ENCODE data around the gene TTC28.

TTC28 gene

DNA sequence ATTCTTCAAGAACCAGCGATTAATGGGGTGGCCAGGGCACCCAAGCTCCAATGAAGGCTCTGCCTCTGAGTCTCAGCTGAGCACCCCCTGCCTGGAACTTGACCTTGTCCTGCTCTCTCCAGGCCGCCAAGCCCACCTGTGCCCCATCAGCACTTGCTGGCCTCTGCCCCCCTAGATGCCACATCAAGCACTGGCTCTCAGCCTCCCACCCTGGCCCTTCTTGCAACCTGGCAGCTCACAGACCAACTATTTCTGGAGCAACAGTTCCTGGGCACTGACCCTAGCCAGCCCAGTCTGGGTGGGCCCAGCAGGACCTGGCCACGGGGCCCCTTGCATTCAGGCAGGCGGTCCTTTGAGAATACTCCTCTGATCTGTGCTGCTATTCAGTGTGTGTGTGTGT, 661.8 kb downstream of the TTC28 start:
- H3K4me3 ChIP-seq (ENCODE audit: low read depth, low read length), result no peak overlapping the region
- TF ChIP-seq, protein P1, sequence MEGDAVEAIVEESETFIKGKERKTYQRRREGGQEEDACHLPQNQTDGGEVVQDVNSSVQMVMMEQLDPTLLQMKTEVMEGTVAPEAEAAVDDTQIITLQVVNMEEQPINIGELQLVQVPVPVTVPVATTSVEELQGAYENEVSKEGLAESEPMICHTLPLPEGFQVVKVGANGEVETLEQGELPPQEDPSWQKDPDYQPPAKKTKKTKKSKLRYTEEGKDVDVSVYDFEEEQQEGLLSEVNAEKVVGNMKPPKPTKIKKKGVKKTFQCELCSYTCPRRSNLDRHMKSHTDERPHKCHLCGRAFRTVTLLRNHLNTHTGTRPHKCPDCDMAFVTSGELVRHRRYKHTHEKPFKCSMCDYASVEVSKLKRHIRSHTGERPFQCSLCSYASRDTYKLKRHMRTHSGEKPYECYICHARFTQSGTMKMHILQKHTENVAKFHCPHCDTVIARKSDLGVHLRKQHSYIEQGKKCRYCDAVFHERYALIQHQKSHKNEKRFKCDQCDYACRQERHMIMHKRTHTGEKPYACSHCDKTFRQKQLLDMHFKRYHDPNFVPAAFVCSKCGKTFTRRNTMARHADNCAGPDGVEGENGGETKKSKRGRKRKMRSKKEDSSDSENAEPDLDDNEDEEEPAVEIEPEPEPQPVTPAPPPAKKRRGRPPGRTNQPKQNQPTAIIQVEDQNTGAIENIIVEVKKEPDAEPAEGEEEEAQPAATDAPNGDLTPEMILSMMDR (IDR thresholded peaks at IDR 0.05; ENCODE audit: low read depth, low read length), result no peak
- TF ChIP-seq MYC (IDR thresholded peaks at IDR 0.05; ENCODE audit: low read depth, low read length), result no peak
- TF ChIP-seq, protein P2, sequence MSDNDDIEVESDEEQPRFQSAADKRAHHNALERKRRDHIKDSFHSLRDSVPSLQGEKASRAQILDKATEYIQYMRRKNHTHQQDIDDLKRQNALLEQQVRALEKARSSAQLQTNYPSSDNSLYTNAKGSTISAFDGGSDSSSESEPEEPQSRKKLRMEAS (IDR thresholded peaks at IDR 0.05; ENCODE audit: low read depth, low read length), result no peak
- TF ChIP-seq POLR2A (IDR thresholded peaks at IDR 0.05; ENCODE audit: extremely low read depth, insufficient read length), result no peak
- DNase-seq (ENCODE audit: low read depth), result no peak

DNA sequence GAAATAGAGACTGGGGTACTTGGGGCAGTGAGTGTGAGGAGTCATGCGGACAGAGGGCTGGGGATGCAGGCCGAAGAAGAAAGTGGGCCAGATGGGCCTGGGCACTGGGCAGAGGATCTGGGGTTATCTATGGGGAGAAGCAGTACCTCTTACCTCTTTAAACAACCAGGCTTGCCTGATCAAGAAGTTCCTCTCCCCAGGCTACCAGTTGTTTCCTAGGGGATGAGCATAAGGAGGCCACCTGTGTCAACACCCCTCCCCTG, 662.2 kb downstream of the TTC28 start:
- DNase-seq (ENCODE audit: low read depth), result no peak
- no peak overlapping the region for H3K4me3 ChIP-seq (ENCODE audit: low read depth, low read length)
- TF ChIP-seq, protein P1 (IDR thresholded peaks at IDR 0.05; ENCODE audit: low read depth, low read length), result no peak
- TF ChIP-seq POLR2A (IDR thresholded peaks at IDR 0.05; ENCODE audit: extremely low read depth, insufficient read length) (no peak), MYC (IDR thresholded peaks at IDR 0.05; ENCODE audit: low read depth, low read length) (no peak)
- TF ChIP-seq, protein P2 (IDR thresholded peaks at IDR 0.05; ENCODE audit: low read depth, low read length), result no peak

DNA sequence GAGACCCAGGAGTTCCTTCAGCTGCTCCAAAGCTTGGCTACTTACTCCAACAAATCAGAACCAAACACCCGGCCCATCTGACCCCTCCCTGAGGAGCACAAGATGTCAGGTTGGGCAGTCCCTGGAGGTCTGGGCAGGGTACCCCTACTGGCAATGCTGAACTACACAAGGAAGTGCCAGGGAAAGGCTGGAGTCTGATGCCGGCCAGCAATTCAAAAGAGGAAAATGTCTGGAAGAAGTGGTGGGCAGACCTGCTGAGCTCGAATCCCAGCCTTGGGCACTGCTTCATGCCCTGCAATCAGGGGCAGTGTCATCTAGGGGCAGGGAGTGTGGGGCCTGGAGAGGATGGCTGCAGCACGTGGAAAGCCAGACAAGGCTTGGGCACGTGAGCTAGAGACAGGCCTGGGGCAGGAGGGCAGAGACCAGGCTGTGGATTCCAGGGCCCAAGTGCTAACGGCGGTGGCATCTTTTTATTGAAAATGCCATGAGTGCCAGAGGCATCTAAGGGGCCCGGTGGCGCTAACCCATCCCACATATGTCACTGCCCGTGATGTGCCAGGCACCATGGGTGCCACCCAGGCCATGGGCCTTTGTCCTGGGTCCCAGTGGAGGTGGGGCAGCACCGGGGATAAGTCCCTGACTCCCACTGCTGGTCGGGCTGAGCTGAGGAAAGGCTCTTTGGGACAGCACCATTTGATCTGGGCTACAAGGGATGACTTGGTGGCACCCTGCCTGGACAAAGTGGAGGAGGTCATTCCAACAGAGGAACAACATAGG, 662.7 kb downstream of the TTC28 start:
- no peak overlapping the region for H3K4me3 ChIP-seq (ENCODE audit: low read depth, low read length)
- TF ChIP-seq, protein P2 (IDR thresholded peaks at IDR 0.05; ENCODE audit: low read depth, low read length), result no peak
- TF ChIP-seq, protein P1 (IDR thresholded peaks at IDR 0.05; ENCODE audit: low read depth, low read length), result no peak
- TF ChIP-seq POLR2A (IDR thresholded peaks at IDR 0.05; ENCODE audit: extremely low read depth, insufficient read length) (no peak), MYC (IDR thresholded peaks at IDR 0.05; ENCODE audit: low read depth, low read length) (no peak)
- no peak for DNase-seq (ENCODE audit: low read depth)

DNA sequence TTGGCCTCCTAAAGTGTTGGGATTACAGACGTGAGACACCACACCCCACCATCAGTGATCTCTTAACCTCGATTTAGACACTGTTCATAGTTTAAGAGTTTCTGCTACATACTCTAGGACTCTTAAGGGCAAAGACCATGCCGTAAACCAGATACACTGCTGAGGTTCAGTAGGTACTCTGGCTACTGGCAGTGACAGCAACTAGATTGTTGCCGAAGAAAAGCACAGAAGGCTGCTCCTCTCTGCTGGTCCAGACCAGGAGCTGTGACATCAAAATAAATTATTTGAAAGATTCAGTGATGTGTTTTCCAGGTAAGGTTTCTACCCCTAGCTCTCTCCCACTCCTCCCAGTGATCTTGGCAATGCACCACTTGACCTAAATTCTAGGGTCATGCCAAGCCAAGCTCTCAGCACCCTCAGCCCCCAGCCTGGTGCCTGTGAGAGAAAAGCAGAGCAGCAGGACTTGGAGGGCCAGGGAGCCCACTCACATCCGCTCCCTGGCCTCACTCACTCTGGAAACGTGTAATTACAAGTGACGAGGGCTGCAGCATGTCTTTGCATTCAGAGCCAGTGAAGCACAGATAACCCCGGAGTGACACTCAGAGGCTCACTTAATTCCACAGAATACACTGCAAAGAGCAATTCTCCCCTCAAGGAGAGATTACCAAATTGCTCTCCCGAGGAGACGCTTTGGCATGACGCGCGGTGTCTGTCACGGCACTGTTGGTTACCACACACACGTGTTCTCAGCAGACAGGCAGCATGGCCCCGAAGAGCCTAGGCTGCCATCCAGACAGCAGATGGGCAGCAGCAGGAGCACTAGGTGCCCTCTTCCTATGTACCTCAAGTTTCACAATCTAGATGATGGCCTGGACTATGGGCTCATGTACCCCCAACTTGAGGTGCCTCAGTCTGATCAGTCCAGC, 663.7 kb downstream of the TTC28 start:
- TF ChIP-seq, protein P1 (IDR thresholded peaks at IDR 0.05; ENCODE audit: low read depth, low read length), result no peak
- TF ChIP-seq, protein P2 (IDR thresholded peaks at IDR 0.05; ENCODE audit: low read depth, low read length), result no peak
- TF ChIP-seq POLR2A (IDR thresholded peaks at IDR 0.05; ENCODE audit: extremely low read depth, insufficient read length), result no peak
- no peak for TF ChIP-seq MYC (IDR thresholded peaks at IDR 0.05; ENCODE audit: low read depth, low read length)
- no peak overlapping the region for H3K4me3 ChIP-seq (ENCODE audit: low read depth, low read length)
- DNase-seq (ENCODE audit: low read depth), result no peak

DNA sequence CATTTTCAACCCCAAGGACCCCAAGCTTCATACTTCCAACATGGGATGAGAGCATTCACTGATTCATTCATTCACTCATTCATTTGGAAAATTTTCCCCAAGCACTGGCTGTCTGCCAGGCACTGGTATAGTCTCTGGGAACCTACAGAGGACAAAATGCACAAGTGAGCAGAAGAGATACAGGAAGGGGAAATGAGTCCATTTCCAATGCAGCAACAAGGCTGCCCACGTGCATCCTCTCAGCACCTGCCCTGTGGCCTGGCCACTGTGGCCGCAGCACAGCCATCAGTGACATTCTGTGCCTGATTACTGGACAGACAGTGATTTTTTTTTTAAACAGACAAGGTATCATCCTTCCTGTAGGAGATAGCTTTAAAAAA, 664.6 kb downstream of the TTC28 start:
- DNase-seq (ENCODE audit: low read depth), result no peak
- no peak overlapping the region for H3K4me3 ChIP-seq (ENCODE audit: low read depth, low read length)
- no peak for TF ChIP-seq MYC (IDR thresholded peaks at IDR 0.05; ENCODE audit: low read depth, low read length)
- no peak for TF ChIP-seq POLR2A (IDR thresholded peaks at IDR 0.05; ENCODE audit: extremely low read depth, insufficient read length)
- TF ChIP-seq, protein P2 (IDR thresholded peaks at IDR 0.05; ENCODE audit: low read depth, low read length), result no peak
- TF ChIP-seq, protein P1 (IDR thresholded peaks at IDR 0.05; ENCODE audit: low read depth, low read length), result no peak

Data from NB4 (cell line).